IMR-90 (cell line): ENCODE measurements around the gene RRAGC. TPM values are rescaled to one million over a fixed set of nuclear protein-coding genes. Genes with fewer than 3 reads are reported as not detected.

Experiments
- ATAC-seq: fragments of 200-7000 bp; cut with Tn5 transposase; 2 replicates; pipeline ENCODE4 v1.9.1; 2020; ENCODE audit warnings: low read depth, mild to moderate bottlenecking, moderate library complexity
- BruUV-seq: library from RNA; stranded (reverse); fragments of 400-500 nt; replicated peaks from 2 replicates; lab custom pipeline; 2021; lab: Mats Ljungman, UMichigan
- CTCF ChIA-PET: fragments of 300-600 bp; formaldehyde crosslinking; extraction: SDS; loops from one replicate; lab custom pipeline; 2021; ENCODE audit warnings: antibody characterized with exemption; lab: Yijun Ruan, JAX
- POLR2A ChIA-PET: fragments of 300-600 bp; sonication (Branson Sonifier 250); formaldehyde crosslinking; loops from one replicate; lab custom pipeline; 2022; ENCODE audit warnings: antibody characterized with exemption; ENCODE audit not compliant: unreplicated experiment; lab: Charles Lee
- DNase-seq: peaks from one replicate; pipeline ENCODE4 v3.0.0; 2013
- H2AFZ ChIP-seq: replicated peaks from 2 replicates; pipeline ENCODE3; 2013; ENCODE audit warnings: low read length, mild to moderate bottlenecking; ENCODE audit not compliant: poor library complexity
- H2AK5ac ChIP-seq: 2 replicates; pipeline ENCODE4 v1.6.1; 2013; ENCODE audit warnings: low read depth, low read length, inconsistent platforms
- H2AK9ac ChIP-seq: replicated peaks from 2 replicates; pipeline ENCODE3; 2013; ENCODE audit warnings: mild to moderate bottlenecking, low read depth, low read length, moderate library complexity; ENCODE audit not compliant: poor library complexity
- H2BK120ac ChIP-seq: 2 replicates; pipeline ENCODE4 v1.6.1; 2013; ENCODE audit warnings: low read depth, low read length, inconsistent platforms
- H2BK15ac ChIP-seq: 3 replicates; pipeline ENCODE4 v1.6.1; 2013; ENCODE audit warnings: low read depth, low read length, inconsistent platforms
- H2BK20ac ChIP-seq: 2 replicates; pipeline ENCODE4 v1.6.1; 2013; ENCODE audit warnings: low read depth, mild to moderate bottlenecking, inconsistent platforms, low read length, moderate library complexity
- H2BK5ac ChIP-seq: 2 replicates; pipeline ENCODE4 v1.6.1; 2013; ENCODE audit warnings: mild to moderate bottlenecking, low read depth, low read length, inconsistent platforms; ENCODE audit not compliant: poor library complexity, severe bottlenecking
- H3K14ac ChIP-seq: replicated peaks from 2 replicates; pipeline ENCODE4 v1.6.1; 2013; ENCODE audit warnings: low read depth, low read length, inconsistent platforms
- H3K18ac ChIP-seq: 2 replicates; pipeline ENCODE4 v1.6.1; 2013; ENCODE audit warnings: low read depth, low read length, control low read depth
- H3K23ac ChIP-seq: 2 replicates; pipeline ENCODE4 v1.6.1; 2013; ENCODE audit warnings: low read depth, low read length, inconsistent platforms
- H3K27ac ChIP-seq: 2 replicates; pipeline ENCODE4 v1.5.1; 2013; ENCODE audit warnings: mild to moderate bottlenecking, control low read depth, low read length; ENCODE audit not compliant: insufficient read depth
- H3K27me3 ChIP-seq: 2 replicates; pipeline ENCODE4 v1.6.1; 2013; ENCODE audit warnings: low read length; ENCODE audit not compliant: control insufficient read depth, insufficient read depth
- H3K36me3 ChIP-seq: 2 replicates; pipeline ENCODE4 v1.6.1; 2013; ENCODE audit warnings: low read length, mixed read lengths; ENCODE audit not compliant: control insufficient read depth, insufficient read depth
- H3K4ac ChIP-seq: 2 replicates; pipeline ENCODE4 v1.6.1; 2013; ENCODE audit warnings: low read depth, low read length, inconsistent platforms
- H3K4me1 ChIP-seq: 2 replicates; pipeline ENCODE4 v1.6.1; 2013; ENCODE audit warnings: low read length, mixed read lengths; ENCODE audit not compliant: control insufficient read depth, insufficient read depth
- H3K4me2 ChIP-seq: 2 replicates; pipeline ENCODE4 v1.6.1; 2013; ENCODE audit warnings: low read depth, mild to moderate bottlenecking, control low read depth, low read length, moderate library complexity
- H3K4me3 ChIP-seq: 2 replicates; pipeline ENCODE4 v1.5.1; 2013; ENCODE audit warnings: low read depth, mild to moderate bottlenecking, control low read depth, low read length, moderate library complexity; ENCODE audit not compliant: insufficient read depth
- H3K56ac ChIP-seq: 2 replicates; pipeline ENCODE4 v1.6.1; 2013; ENCODE audit warnings: low read length, inconsistent platforms; ENCODE audit not compliant: insufficient read depth; ENCODE audit errors: extremely low read depth
- H3K79me1 ChIP-seq, 2 experiments: 2 replicates each; pipeline ENCODE4 v1.6.1; 2013; ENCODE audit warnings: low read length in 2 of 2, inconsistent platforms in 1 of 2, low read depth in 1 of 2
- H3K9ac ChIP-seq: 2 replicates; pipeline ENCODE4 v1.6.1; 2013; ENCODE audit warnings: low read depth, low read length, control low read depth
- H3K9me1 ChIP-seq: 2 replicates; pipeline ENCODE4 v1.6.1; 2013; ENCODE audit warnings: low read length, inconsistent platforms; ENCODE audit not compliant: insufficient read depth
- H3K9me3 ChIP-seq: 2 replicates; pipeline ENCODE4 v1.6.1; 2013; ENCODE audit warnings: low read length; ENCODE audit not compliant: control insufficient read depth, insufficient read depth
- H4K20me1 ChIP-seq: 2 replicates; pipeline ENCODE4 v1.6.1; 2013; ENCODE audit warnings: low read length, inconsistent platforms; ENCODE audit not compliant: insufficient read depth
- H4K5ac ChIP-seq: 2 replicates; pipeline ENCODE4 v1.6.1; 2013; ENCODE audit warnings: mild to moderate bottlenecking, low read depth, low read length, control low read depth
- H4K8ac ChIP-seq, 2 experiments: 2 replicates each; pipeline ENCODE4 v1.6.1; 2013; ENCODE audit warnings: low read depth in 2 of 2, low read length in 2 of 2, control low read depth in 1 of 2, inconsistent platforms in 1 of 2
- H4K91ac ChIP-seq: 2 replicates; pipeline ENCODE4 v1.6.1; 2013; ENCODE audit warnings: low read depth, low read length, inconsistent platforms; ENCODE audit not compliant: insufficient read depth
- BHLHE40 ChIP-seq: fragments of 150-350 bp; IDR thresholded peaks from 2 replicates; pipeline ENCODE4 v1.6.1; 2016; ENCODE audit warnings: mild to moderate bottlenecking, low read depth, low read length
- CEBPB ChIP-seq: IDR thresholded peaks from 2 replicates; pipeline ENCODE4 v1.6.1; 2012; ENCODE audit warnings: low read depth, low read length, improper control_type of control experiment
- CHD1 ChIP-seq: IDR thresholded peaks from 2 replicates; pipeline ENCODE4 v1.6.1; 2012; ENCODE audit warnings: low read depth, low read length, improper control_type of control experiment
- CTCF ChIP-seq: conservative IDR thresholded peaks from 2 replicates; pipeline ENCODE4 v1.5.1; 2012; ENCODE audit warnings: mild to moderate bottlenecking, low read depth, low read length, improper control_type of control experiment
- ELK1 ChIP-seq: fragments of 150-350 bp; IDR thresholded peaks from 2 replicates; pipeline ENCODE4 v1.6.1; 2016; ENCODE audit warnings: low read depth, mild to moderate bottlenecking, low read length, moderate library complexity, borderline replicate concordance
- FOS ChIP-seq: fragments of 150-350 bp; IDR thresholded peaks from 2 replicates; pipeline ENCODE4 v1.6.1; 2016; ENCODE audit warnings: low read depth, low read length
- MAFK ChIP-seq: IDR thresholded peaks from 2 replicates; pipeline ENCODE4 v1.6.1; 2012; ENCODE audit warnings: low read depth, low read length, improper control_type of control experiment
- MAZ ChIP-seq: IDR thresholded peaks from 2 replicates; pipeline ENCODE4 v1.6.1; 2012; ENCODE audit warnings: low read depth, mild to moderate bottlenecking, low read length, improper control_type of control experiment, moderate library complexity, borderline replicate concordance
- MXI1 ChIP-seq: IDR thresholded peaks from 2 replicates; pipeline ENCODE4 v1.6.1; 2012; ENCODE audit warnings: low read depth, mild to moderate bottlenecking, low read length, moderate library complexity, borderline replicate concordance
- POLR2A ChIP-seq: IDR thresholded peaks from 2 replicates; pipeline ENCODE4 v1.6.1; 2012; ENCODE audit warnings: mild to moderate bottlenecking, low read depth, low read length
- RCOR1 ChIP-seq: IDR thresholded peaks from 2 replicates; pipeline ENCODE4 v1.6.1; 2012; ENCODE audit warnings: mild to moderate bottlenecking, low read length, improper control_type of control experiment; ENCODE audit not compliant: insufficient replicate concordance
- RFX5 ChIP-seq: IDR thresholded peaks from 2 replicates; pipeline ENCODE4 v1.8.0; 2012; ENCODE audit warnings: low read depth, mild to moderate bottlenecking, low read length, moderate library complexity
- SMC3 ChIP-seq: fragments of 150-350 bp; IDR thresholded peaks from 2 replicates; pipeline ENCODE4 v1.6.1; 2016; ENCODE audit warnings: low read depth, mild to moderate bottlenecking, antibody characterized with exemption, low read length, moderate library complexity
- USF2 ChIP-seq: fragments of 150-350 bp; IDR thresholded peaks from 2 replicates; pipeline ENCODE4 v1.6.1; 2017; ENCODE audit warnings: mild to moderate bottlenecking, antibody characterized with exemption, low read length, low read depth
- WGBS, 2 experiments: methylation state at CpG; one replicate each; pipeline versions ENCODE4 v1.1.5 to v1.1.7; 2013; ENCODE audit warnings: missing lambda C conversion rate in 2 of 2; ENCODE audit not compliant: insufficient read length in 1 of 2; ENCODE audit errors: extremely low coverage in 2 of 2; 5-methylcytosine and 5-hydroxymethylcytosine counted together
- dilution Hi-C: fragments of 300-500 bp; cut with HindIII; formaldehyde crosslinking; loops from one replicate; pipeline ENCODE4 v1.14.3; 2018; ENCODE audit warnings: low sequenced_read_pairs; ENCODE audit not compliant: unreplicated experiment
- in situ Hi-C: fragments of 300-500 bp; cut with MboI; formaldehyde crosslinking; loops from 3 replicates; pipeline ENCODE4 v1.14.3; 2019; ENCODE audit warnings: low sequenced_read_pairs, inconsistent platforms, mixed read lengths
- intact Hi-C: fragments of 100-400 bp; cut with micrococcal nuclease; formaldehyde crosslinking; loops from 2 replicates; pipeline ENCODE4 v1.10.0; 2022
- polyA plus RNA-seq, 3 experiments: library from polyadenylated mRNA; depleted of rRNA; stranded (reverse); fragments of >200 nt; gene quantifications; 2 replicates each; pipeline ENCODE4 v1.2.3, GENCODE V29; 2012; ENCODE audit warnings: low replicate concordance in 1 of 3
- total RNA-seq: library from RNA; depleted of rRNA; stranded (reverse); fragments of >200 nt; gene quantifications from 2 replicates; pipeline ENCODE4 v1.2.3, GENCODE V29; 2012

RRAGC gene
- total and polyA plus RNA-seq, 2 of the 4 experiments (the other 2 are of a cell fraction), result 7.2 to 12.2 TPM

GRCh38 chr1:38788341-38789336 is 70.9 kb downstream of the RRAGC start:
- H2BK120ac ChIP-seq, result no peak overlapping the region
- POLR2A ChIA-PET, result no interaction called here
- no peak overlapping the region for H2AK5ac ChIP-seq
- H3K4me2 ChIP-seq, result no peak overlapping the region
- no peak overlapping the region for H3K56ac ChIP-seq
- H3K4me3 ChIP-seq, result no peak overlapping the region
- CTCF ChIA-PET, result interaction anchor here (0.6 kb wide), 1 partner anchor 10 kb away, joined by 5 read pairs; no protein-coding TSS in a partner anchor
- H3K4ac ChIP-seq, result no peak overlapping the region
- WGBS, 2 experiments, result 21% methylated on average over 2 of the region's 15 CpGs; no CpG with 5 or more reads in 1 of the 2 experiments
- peaks cover 22% of the 10 kb centered on the region for H3K27me3 ChIP-seq
- no peak overlapping the region for H3K9ac ChIP-seq
- no peak overlapping the region for H4K91ac ChIP-seq
- H2BK15ac ChIP-seq, result no peak overlapping the region
- no peaks in the 10 kb centered on the region for H3K9me1 ChIP-seq
- H4K8ac ChIP-seq, result no peak overlapping the region
- intact Hi-C loops, result no loop called here
- peak overlapping the region; percentile 10 for H2AFZ ChIP-seq
- H2BK5ac ChIP-seq, result no peak overlapping the region
- no peak overlapping the region for H3K23ac ChIP-seq
- no peaks in the 10 kb centered on the region for H3K36me3 ChIP-seq
- H3K9me3 ChIP-seq, result no peaks in the 10 kb centered on the region
- no peak overlapping the region for H2AK9ac ChIP-seq
- BruUV-seq, result no TSS peak
- no peak overlapping the region for H4K5ac ChIP-seq
- H4K20me1 ChIP-seq, result no peaks in the 10 kb centered on the region
- H3K14ac ChIP-seq, result no peak overlapping the region
- no peak for DNase-seq
- in situ Hi-C loops, result no loop called here
- no peak overlapping the region for H3K27ac ChIP-seq
- H2BK20ac ChIP-seq, result no peak overlapping the region
- no peaks in the 10 kb centered on the region for H3K4me1 ChIP-seq
- no peak overlapping the region for H3K18ac ChIP-seq
- dilution Hi-C loops, result no loop called here
- no peaks in the 10 kb centered on the region for H3K79me1 ChIP-seq
- no peak for ATAC-seq
- TF ChIP-seq MXI1 (no peak), MAFK (no peak), USF2 (no peak), FOS (no peak), BHLHE40 (no peak), CTCF (no peak), RCOR1 (no peak), RFX5 (no peak), CHD1 (no peak), POLR2A (no peak), MAZ (no peak), CEBPB (no peak), ELK1 (no peak), SMC3 (no peak)
